Upper lobe of left lung (tissue), 6 donors: ENCODE data around the gene GLRA1. TPM values are rescaled to one million over a fixed set of nuclear protein-coding genes. Genes with fewer than 3 reads are reported as not detected.

Experiments used
- ATAC-seq, 2 donors: fragments of 200-7000 bp; cut with Tn5 transposase; one replicate each; pipeline ENCODE4 v1.9.1; 2022; ENCODE audit warnings: mild to moderate bottlenecking in 2 of 2, moderate library complexity in 2 of 2; ENCODE audit not compliant: low FRiP score in 2 of 2
- DNase-seq, 2 donors: peaks; one replicate each; pipeline ENCODE4 v3.0.0-alpha.2; 2019 to 2020
- H3K27ac ChIP-seq, 4 donors: fragments of 200-600 bp; sonication (generic); one replicate each; pipeline ENCODE4 v1.5.1; 2016 to 2019
- H3K27me3 ChIP-seq, 4 donors: fragments of 200-600 bp; sonication (generic); one replicate each; pipeline ENCODE4 v1.5.1; 2017 to 2019
- H3K36me3 ChIP-seq, 4 donors: fragments of 200-600 bp; sonication (generic); one replicate each; pipeline ENCODE4 v1.5.1; 2016 to 2019
- H3K4me1 ChIP-seq, 4 donors: fragments of 200-600 bp; sonication (generic); one replicate each; pipeline ENCODE4 v1.5.1; 2018 to 2019
- H3K4me3 ChIP-seq, 4 donors: fragments of 200-600 bp; sonication (generic); one replicate each; pipeline ENCODE4 v1.5.1; 2017 to 2019; ENCODE audit warnings: mild to moderate bottlenecking in 2 of 4, moderate library complexity in 1 of 4
- H3K9me3 ChIP-seq, 4 donors: fragments of 200-600 bp; sonication (generic); one replicate each; pipeline ENCODE4 v1.5.1; 2018 to 2019
- EP300 ChIP-seq, 4 donors: sonication (generic); formaldehyde crosslinking; IDR thresholded peaks; one replicate each; pipeline ENCODE4 v1.5.1; 2017; ENCODE audit warnings: antibody characterized with exemption in 4 of 4, control low read depth in 2 of 4
- POLR2A ChIP-seq, 4 donors: fragments of 450-650 bp; IDR thresholded peaks; one replicate each; pipeline ENCODE4 v1.5.1; 2016 to 2017; ENCODE audit warnings: antibody characterized with exemption in 4 of 4, mild to moderate bottlenecking in 2 of 4
- POLR2AphosphoS5 ChIP-seq, 2 donors: sonication (generic); formaldehyde crosslinking; IDR thresholded peaks; one replicate each; pipeline ENCODE4 v1.5.1; 2017; ENCODE audit warnings: antibody characterized with exemption in 2 of 2
- WGBS, 2 donors: methylation state at CpG; one replicate each; pipeline ENCODE4 v1.1.5; 2017 to 2018; 5-methylcytosine and 5-hydroxymethylcytosine counted together
- total RNA-seq, 6 donors: library from RNA; depleted of rRNA in 4 of 6; stranded (reverse); fragments of >200 nt in 4 of 6; gene quantifications; one replicate each; pipeline versions ENCODE4 v1.1.0 to v1.2.1, GENCODE V29; 2016 to 2021
- TF ChIP-seq, protein P1 (sequence below), 6 experiments: fragments of 450-650 bp in 4 of 6; fragments of 200-600 bp in 2 of 6; sonication (generic) in 2 of 6; IDR thresholded peaks; one replicate each; pipeline ENCODE4 v1.5.1; 2016 to 2019; ENCODE audit warnings: antibody characterized with exemption in 6 of 6
- donor health status: DM: no; HTN: no; CAD: no; lungs with moderate emphysema.
- donor health status: DM: no; HTN: yes; CAD: no; lungs with severe emphysema.

GLRA1 gene
- total RNA-seq, 6 donors from 2014 or later, result not detected

DNA sequence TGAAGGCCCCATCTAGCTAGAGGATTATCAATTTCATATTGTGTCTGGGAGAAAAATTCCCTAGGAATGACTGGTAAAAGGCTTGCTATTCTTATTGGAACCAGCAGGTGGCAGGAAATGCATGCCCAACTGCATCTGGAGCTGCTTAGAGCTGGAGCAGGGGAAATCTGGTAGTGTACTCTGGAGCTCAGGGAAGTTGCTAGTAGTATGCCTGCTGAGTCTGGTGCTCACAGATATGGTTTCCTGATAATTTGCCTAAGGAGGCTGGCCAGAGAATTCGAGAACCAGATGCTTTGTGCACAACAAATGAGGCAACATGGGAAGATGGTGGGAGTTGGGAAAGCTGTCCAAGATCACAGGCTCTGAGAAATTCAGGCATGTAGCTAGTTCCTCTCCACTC lies 99.2 kb downstream of the GLRA1 start:
- Histone ChIP-seq H3K4me1 (no peaks in the 10 kb centered on the region), H3K9me3 (no peaks in the 10 kb centered on the region), H3K27ac (no peak overlapping the region), H3K27me3 (no peaks in the 10 kb centered on the region), H3K36me3 (no peaks in the 10 kb centered on the region), H3K4me3 (no peak overlapping the region)
- 18 to 42% methylated on average over 1 of the region's 1 CpG for WGBS, 2 donors
- no peak for TF ChIP-seq EP300 (IDR thresholded peaks at IDR 0.05)
- TF ChIP-seq, protein P1, sequence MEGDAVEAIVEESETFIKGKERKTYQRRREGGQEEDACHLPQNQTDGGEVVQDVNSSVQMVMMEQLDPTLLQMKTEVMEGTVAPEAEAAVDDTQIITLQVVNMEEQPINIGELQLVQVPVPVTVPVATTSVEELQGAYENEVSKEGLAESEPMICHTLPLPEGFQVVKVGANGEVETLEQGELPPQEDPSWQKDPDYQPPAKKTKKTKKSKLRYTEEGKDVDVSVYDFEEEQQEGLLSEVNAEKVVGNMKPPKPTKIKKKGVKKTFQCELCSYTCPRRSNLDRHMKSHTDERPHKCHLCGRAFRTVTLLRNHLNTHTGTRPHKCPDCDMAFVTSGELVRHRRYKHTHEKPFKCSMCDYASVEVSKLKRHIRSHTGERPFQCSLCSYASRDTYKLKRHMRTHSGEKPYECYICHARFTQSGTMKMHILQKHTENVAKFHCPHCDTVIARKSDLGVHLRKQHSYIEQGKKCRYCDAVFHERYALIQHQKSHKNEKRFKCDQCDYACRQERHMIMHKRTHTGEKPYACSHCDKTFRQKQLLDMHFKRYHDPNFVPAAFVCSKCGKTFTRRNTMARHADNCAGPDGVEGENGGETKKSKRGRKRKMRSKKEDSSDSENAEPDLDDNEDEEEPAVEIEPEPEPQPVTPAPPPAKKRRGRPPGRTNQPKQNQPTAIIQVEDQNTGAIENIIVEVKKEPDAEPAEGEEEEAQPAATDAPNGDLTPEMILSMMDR (IDR thresholded peaks at IDR 0.05), result peak; percentile 57 to 80 (median 70)
- ATAC-seq (peak; percentile 73 to 76), DNase-seq (peak in 1 of 2 donors; percentile 36)

GRCh38 chr5:151822141-151822540 lies 102.5 kb downstream of the GLRA1 start:
- ATAC-seq, result no peak
- Histone ChIP-seq H3K27ac (no peak overlapping the region), H3K9me3 (no peaks in the 10 kb centered on the region), H3K36me3 (no peaks in the 10 kb centered on the region), H3K4me1 (no peaks in the 10 kb centered on the region), H3K4me3 (no peak overlapping the region), H3K27me3 (no peaks in the 10 kb centered on the region)
- 94 to 95% methylated on average over 4 of the region's 4 CpGs for WGBS, 2 donors
- TF ChIP-seq POLR2A (IDR thresholded peaks at IDR 0.05) (no peak), EP300 (IDR thresholded peaks at IDR 0.05) (no peak), POLR2AphosphoS5 (IDR thresholded peaks at IDR 0.05) (no peak)
- TF ChIP-seq, protein P1 (IDR thresholded peaks at IDR 0.05), result no peak
- no peak for DNase-seq

DNA sequence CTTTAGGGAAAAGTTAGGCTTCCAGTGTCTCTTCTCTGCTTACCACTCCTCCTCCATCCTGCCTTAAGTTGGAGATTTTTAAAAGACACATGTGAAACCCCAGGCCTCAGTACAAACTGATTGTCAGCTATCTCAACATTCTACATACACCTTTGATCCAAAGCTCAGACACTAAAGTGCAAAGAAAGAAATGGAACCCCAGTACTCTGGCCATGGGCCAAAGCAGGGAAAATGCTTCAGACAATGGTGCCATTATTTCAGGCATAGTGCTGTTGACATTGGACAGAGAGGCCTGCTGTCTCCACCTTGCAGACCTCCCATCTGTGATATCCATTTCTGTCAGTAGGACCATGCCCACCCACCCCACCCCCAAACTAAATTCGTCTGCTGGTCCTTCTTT lies 103.7 kb downstream of the GLRA1 start:
- no peaks in the 10 kb centered on the region for H3K27me3 ChIP-seq
- DNase-seq, result no peak
- H3K27ac ChIP-seq, result no peak overlapping the region
- no peaks in the 10 kb centered on the region for H3K36me3 ChIP-seq
- no peak for ATAC-seq
- WGBS, 2 donors, result 75 to 88% methylated on average over 1 of the region's 1 CpG
- no peak for TF ChIP-seq POLR2AphosphoS5 (IDR thresholded peaks at IDR 0.05)
- TF ChIP-seq EP300 (IDR thresholded peaks at IDR 0.05), result no peak
- no peak for TF ChIP-seq POLR2A (IDR thresholded peaks at IDR 0.05)
- TF ChIP-seq, protein P1 (IDR thresholded peaks at IDR 0.05), result no peak
- H3K4me1 ChIP-seq, result no peaks in the 10 kb centered on the region
- H3K9me3 ChIP-seq, result no peaks in the 10 kb centered on the region
- no peak overlapping the region for H3K4me3 ChIP-seq

DNA sequence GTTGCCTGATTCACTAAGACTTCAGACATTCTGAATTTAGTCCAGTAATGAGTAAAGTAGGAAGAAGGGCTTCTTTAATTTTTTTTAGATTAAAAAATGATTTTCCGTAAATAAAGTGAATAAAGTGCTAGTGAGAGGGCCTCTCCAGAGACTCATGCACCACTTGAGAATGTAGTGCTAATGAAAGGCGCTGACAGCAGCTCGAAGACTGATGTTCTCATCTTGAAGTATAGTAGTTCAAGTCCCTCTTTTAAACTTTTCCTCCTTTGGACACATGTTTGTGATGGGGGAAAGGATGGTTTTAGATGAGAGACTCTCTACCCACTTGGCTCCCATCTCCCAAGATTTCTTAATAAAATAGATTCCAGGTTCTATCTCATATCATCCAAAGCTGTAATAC lies 104.4 kb downstream of the GLRA1 start:
- WGBS, 2 donors, result 77% methylated on average over 3 of the region's 3 CpGs
- no peak overlapping the region for H3K4me3 ChIP-seq
- no peaks in the 10 kb centered on the region for H3K4me1 ChIP-seq
- no peak overlapping the region for H3K27ac ChIP-seq
- ATAC-seq (no peak), DNase-seq (no peak)
- no peaks in the 10 kb centered on the region for H3K9me3 ChIP-seq
- TF ChIP-seq POLR2A (IDR thresholded peaks at IDR 0.05), result no peak
- TF ChIP-seq EP300 (IDR thresholded peaks at IDR 0.05), result no peak
- no peak for TF ChIP-seq POLR2AphosphoS5 (IDR thresholded peaks at IDR 0.05)
- TF ChIP-seq, protein P1 (IDR thresholded peaks at IDR 0.05), result no peak
- H3K27me3 ChIP-seq, result no peaks in the 10 kb centered on the region
- H3K36me3 ChIP-seq, result no peaks in the 10 kb centered on the region

DNA sequence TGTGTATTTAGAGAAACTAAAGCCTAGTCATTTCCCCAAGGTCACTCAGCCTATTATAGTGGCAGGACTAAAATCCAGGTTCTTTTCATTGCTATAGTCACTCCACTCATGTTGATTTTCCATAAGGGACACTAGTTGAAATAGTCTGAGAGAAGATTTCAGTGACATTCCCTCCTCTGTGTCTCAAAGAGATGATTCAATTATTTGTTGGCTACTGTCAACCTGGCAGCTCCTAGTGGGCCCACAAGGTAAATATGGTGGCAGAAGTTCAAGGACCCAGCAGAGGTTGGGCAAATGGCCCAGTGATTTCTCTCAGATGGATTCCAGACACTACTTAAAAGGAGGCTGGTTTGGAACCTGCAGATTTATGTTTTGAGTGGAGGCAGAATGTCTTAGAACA lies 104.8 kb downstream of the GLRA1 start:
- Histone ChIP-seq H3K36me3 (peaks cover 0 to 4% (median 0%) of the 10 kb centered on the region in 4 donors), H3K4me1 (no peaks in the 10 kb centered on the region), H3K4me3 (no peak overlapping the region), H3K27ac (no peak overlapping the region), H3K27me3 (no peaks in the 10 kb centered on the region), H3K9me3 (no peaks in the 10 kb centered on the region)
- ATAC-seq (no peak), DNase-seq (no peak)
- no peak for TF ChIP-seq EP300 (IDR thresholded peaks at IDR 0.05)
- TF ChIP-seq, protein P1 (IDR thresholded peaks at IDR 0.05), result no peak
- no peak for TF ChIP-seq POLR2AphosphoS5 (IDR thresholded peaks at IDR 0.05)
